ENCODE results near the gene PIGT. TPM values are rescaled to one million over a fixed set of nuclear protein-coding genes. Genes with fewer than 3 reads are reported as not detected.

PIGT gene
- total and polyA plus RNA-seq, 2 donors (not counting 1 experiment from before 2014, with no cell fraction given) = 25.8 to 53.9 TPM

GRCh38 chr20:45444050-45444449, 28.1 kb downstream of the PIGT start:
- H3K36me3 ChIP-seq (ENCODE audit: control insufficient read depth, insufficient read depth, low read length) = no peaks in the 10 kb centered on the region
- H3K79me2 ChIP-seq (ENCODE audit: control insufficient read depth, insufficient read depth, low read length) = no peaks in the 10 kb centered on the region
- DNase-seq (ENCODE audit: low read depth in 2 of 2) = no peak
- H3K4me1 ChIP-seq (ENCODE audit: control insufficient read depth, extremely low read depth, insufficient read depth, low read length) = no peaks in the 10 kb centered on the region
- H3K27me3 ChIP-seq (ENCODE audit: control insufficient read depth, insufficient read depth, low read length) = peaks cover 14% of the 10 kb centered on the region
- no peaks in the 10 kb centered on the region for H3K9me3 ChIP-seq (ENCODE audit: control insufficient read depth, insufficient read depth, low read depth, low read length)
- no peak overlapping the region for H3K9ac ChIP-seq (ENCODE audit: insufficient read depth, low read length)
- no peak overlapping the region for H3K4me3 ChIP-seq (replicated peaks in 1 of 4; ENCODE audit: control extremely low read depth in 1 of 4, insufficient read depth in 1 of 4, low read depth in 3 of 4, low read length in 4 of 4)
- H2AFZ ChIP-seq (ENCODE audit: low read length) = no peak overlapping the region
- no peaks in the 10 kb centered on the region for H4K20me1 ChIP-seq (ENCODE audit: control insufficient read depth, extremely low read depth, insufficient read depth, low read length)
- TF ChIP-seq EZH2 (IDR thresholded peaks at IDR 0.05; ENCODE audit: low read length, missing control alignments) (no peak), CTCF (conservative IDR thresholded peaks at IDR 0.05 in 1 of 2, IDR thresholded peaks at IDR 0.05 in 1 of 2; ENCODE audit: low read depth in 1 of 2, low read length in 2 of 2) (no peak)
- no peak overlapping the region for H3K27ac ChIP-seq (ENCODE audit: insufficient read depth, low read length)
- no peak overlapping the region for H3K4me2 ChIP-seq (ENCODE audit: extremely low read depth, insufficient read depth, low read length)

- Histone ChIP-seq H3K36me3 (ENCODE audit: control insufficient read depth, insufficient read depth, low read length) (no peaks in the 10 kb centered on the region), H3K9ac (ENCODE audit: insufficient read depth, low read length) (no peak overlapping the region), H3K27ac (ENCODE audit: insufficient read depth, low read length) (no peak overlapping the region), H3K79me2 (ENCODE audit: control insufficient read depth, insufficient read depth, low read length) (no peaks in the 10 kb centered on the region), H3K4me3 (replicated peaks in 1 of 4; ENCODE audit: control extremely low read depth in 1 of 4, insufficient read depth in 1 of 4, low read depth in 3 of 4, low read length in 4 of 4) (no peak overlapping the region), H3K9me3 (ENCODE audit: control insufficient read depth, insufficient read depth, low read depth, low read length) (no peaks in the 10 kb centered on the region), H3K4me1 (ENCODE audit: control insufficient read depth, extremely low read depth, insufficient read depth, low read length) (no peaks in the 10 kb centered on the region), H3K4me2 (ENCODE audit: extremely low read depth, insufficient read depth, low read length) (no peak overlapping the region), H4K20me1 (ENCODE audit: control insufficient read depth, extremely low read depth, insufficient read depth, low read length) (no peaks in the 10 kb centered on the region), H2AFZ (ENCODE audit: low read length) (no peak overlapping the region), H3K27me3 (ENCODE audit: control insufficient read depth, insufficient read depth, low read length) (peaks cover 14% of the 10 kb centered on the region)
- DNase-seq (ENCODE audit: low read depth in 2 of 2) = no peak
- TF ChIP-seq EZH2 (IDR thresholded peaks at IDR 0.05; ENCODE audit: low read length, missing control alignments) (no peak), CTCF (conservative IDR thresholded peaks at IDR 0.05 in 1 of 2, IDR thresholded peaks at IDR 0.05 in 1 of 2; ENCODE audit: low read depth in 1 of 2, low read length in 2 of 2) (peak; percentile 32 to 58)
Observed at GRCh38 chr20:45445805-45446562, 30.0 kb downstream of the PIGT start.

- Histone ChIP-seq H3K79me2 (ENCODE audit: control insufficient read depth, insufficient read depth, low read length) (no peaks in the 10 kb centered on the region), H3K36me3 (ENCODE audit: control insufficient read depth, insufficient read depth, low read length) (no peaks in the 10 kb centered on the region), H3K27me3 (ENCODE audit: control insufficient read depth, insufficient read depth, low read length) (peaks cover 14% of the 10 kb centered on the region), H3K4me3 (replicated peaks in 1 of 4; ENCODE audit: control extremely low read depth in 1 of 4, insufficient read depth in 1 of 4, low read depth in 3 of 4, low read length in 4 of 4) (no peak overlapping the region), H3K9ac (ENCODE audit: insufficient read depth, low read length) (no peak overlapping the region), H4K20me1 (ENCODE audit: control insufficient read depth, extremely low read depth, insufficient read depth, low read length) (no peaks in the 10 kb centered on the region), H3K9me3 (ENCODE audit: control insufficient read depth, insufficient read depth, low read depth, low read length) (no peaks in the 10 kb centered on the region), H2AFZ (ENCODE audit: low read length) (no peak overlapping the region), H3K27ac (ENCODE audit: insufficient read depth, low read length) (no peak overlapping the region), H3K4me2 (ENCODE audit: extremely low read depth, insufficient read depth, low read length) (no peak overlapping the region), H3K4me1 (ENCODE audit: control insufficient read depth, extremely low read depth, insufficient read depth, low read length) (no peaks in the 10 kb centered on the region)
- no peak for TF ChIP-seq EZH2 (IDR thresholded peaks at IDR 0.05; ENCODE audit: low read length, missing control alignments)
- TF ChIP-seq CTCF (conservative IDR thresholded peaks at IDR 0.05 in 1 of 2, IDR thresholded peaks at IDR 0.05 in 1 of 2; ENCODE audit: low read depth in 1 of 2, low read length in 2 of 2) = no peak
- no peak for DNase-seq (ENCODE audit: low read depth in 2 of 2)
Observed at GRCh38 chr20:45448270-45448669, 32.3 kb downstream of the PIGT start.

Data from fibroblast of lung (primary cell).